Stimulated activated CD4-positive, alpha-beta T cell treated with anti-CD3 and anti-CD28 coated beads, Interleukin-4, amount 100 ng/mL, for 24 hours (primary cell): ENCODE results near the gene TAP2.
A peak's percentile ranks its signal among the peaks of the same experiment; 100 is the strongest.
"Not testable (repeated sequence)": the region's sequence is repeated elsewhere in the genome, so short reads cannot be mapped to it uniquely, and the experiment has no call there.

Source experiments
- DNase-seq: peaks from one replicate; pipeline ENCODE4 v3.0.0-alpha.2; 2020

Gene TAP2

DNA sequence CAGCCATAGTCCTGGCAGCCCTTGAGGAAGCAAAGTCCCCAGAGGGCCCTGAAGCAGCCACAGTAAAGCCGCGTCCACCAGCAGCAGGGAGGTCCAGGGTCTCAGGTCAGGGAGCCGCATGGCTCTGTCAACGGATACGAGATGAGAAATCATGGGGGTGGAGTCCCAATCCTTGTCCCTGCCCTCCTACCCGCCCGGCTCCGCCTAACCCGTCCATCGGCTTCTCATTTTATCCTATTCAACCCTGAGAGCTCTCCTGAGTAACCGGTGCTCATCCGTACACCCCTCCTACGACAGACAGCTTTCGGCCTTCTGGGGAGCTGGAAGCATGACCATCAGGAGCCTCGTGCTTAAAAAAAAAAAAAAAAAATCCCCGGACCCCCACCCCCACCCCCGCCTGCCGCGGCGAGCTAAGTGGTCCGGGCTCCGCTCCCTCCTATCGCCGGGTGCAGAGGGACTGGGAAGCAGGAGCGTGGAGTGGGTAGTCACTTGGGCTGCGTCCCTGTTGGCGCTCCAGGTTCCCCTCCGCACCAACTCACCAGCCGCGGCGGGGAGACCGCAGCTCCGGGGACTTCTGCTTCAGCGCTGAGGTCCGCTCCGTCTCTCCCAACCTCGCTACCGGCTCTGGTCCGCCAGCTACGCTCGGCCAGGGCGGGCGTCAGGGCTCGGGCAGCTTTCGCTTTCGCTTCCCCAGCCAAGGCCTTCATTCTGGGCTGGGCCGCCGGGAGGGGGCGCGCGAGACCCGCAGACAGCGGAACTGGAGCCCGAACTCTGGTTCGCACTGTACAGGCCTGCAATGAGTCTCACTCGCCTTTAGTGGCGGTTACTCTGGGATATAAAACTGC is at the start of gene TAP2:
Gene TAP2, minus strand, starts transcription at position 626 of the 845 bp plus-strand sequence. Its CDS starts 506 bp downstream, at position 120.
- DNase-seq = peak; percentile 98

DNA sequence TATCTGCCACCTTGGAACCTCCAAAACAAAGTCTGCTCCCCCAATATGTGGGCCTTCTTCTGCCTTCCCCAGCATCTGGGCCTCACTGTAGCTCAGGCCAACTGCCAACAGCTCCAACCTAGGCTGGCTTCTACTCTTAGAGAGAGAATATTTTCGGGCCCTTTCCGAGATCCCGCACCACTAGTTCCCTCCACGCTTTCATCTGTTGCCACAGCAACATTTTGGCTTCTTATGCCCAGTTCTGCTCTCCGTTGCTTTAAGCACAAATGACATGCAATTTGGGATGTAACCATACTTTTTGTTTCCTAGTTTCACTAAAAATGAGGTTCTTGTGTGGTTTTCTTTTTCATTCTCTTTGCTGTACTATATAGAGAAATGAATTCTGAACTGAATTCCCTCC is 49.1 kb upstream of the TAP2 start:
- DNase-seq = no peak

DNA sequence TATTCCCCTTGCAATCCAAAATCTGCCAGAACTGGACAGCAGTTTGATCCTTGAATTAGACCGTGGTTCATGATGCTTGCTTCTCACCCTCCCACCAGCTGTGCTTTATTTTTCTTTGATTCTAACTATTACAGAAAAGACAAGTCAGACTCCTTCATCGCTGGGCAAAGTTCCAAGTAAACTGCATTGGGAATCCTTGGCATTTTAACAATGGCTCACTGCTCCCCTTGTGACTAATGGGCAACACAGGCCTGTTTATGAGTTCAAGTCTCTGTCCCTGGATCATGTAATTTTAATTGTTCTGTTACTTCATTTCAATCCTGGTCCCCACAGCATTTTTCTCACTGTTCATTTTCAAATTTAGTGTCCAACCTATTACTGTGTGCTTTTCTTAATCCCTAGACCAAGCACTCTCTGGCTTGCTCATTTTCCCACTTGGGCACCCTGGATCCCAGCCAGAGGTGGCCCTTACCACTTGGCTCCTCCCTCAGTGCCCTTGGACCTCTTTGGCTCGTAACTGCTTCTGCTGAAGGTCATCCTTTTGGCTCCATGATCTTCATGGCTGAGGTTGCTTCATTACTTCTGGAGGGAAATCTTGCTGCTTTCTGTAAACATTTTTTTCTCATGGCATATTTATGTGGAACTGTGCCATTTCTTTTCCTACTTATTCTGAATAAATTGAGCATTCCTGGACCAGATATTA is 48.3 kb upstream of the TAP2 start:
- DNase-seq = no peak

DNA sequence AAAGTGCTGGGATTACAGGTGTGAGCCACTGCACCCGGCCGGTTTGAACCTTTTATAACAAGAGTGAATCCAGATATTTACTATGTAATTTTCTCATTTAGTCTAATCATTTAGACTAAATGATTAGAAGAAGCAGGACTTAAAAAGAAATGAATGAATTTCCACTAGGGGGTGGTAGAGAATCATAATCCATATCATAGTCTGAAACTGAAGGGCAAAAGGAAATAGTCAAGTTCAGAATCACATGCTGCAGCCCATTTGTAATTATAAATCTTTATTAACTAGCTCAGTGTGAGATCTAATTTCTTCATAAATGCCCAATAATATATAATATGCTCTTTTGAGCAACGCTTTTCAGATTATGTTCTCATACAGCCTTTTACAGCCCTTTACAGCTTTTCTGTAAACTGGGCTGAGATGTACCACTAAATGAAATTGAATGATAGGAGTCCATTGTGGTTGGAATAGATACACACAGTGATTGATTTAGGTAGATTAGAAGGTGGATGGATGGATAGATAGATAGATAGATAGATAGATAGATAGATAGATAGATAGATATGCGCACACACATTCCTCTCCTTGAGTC is 47.3 kb upstream of the TAP2 start:
- no peak for DNase-seq

DNA sequence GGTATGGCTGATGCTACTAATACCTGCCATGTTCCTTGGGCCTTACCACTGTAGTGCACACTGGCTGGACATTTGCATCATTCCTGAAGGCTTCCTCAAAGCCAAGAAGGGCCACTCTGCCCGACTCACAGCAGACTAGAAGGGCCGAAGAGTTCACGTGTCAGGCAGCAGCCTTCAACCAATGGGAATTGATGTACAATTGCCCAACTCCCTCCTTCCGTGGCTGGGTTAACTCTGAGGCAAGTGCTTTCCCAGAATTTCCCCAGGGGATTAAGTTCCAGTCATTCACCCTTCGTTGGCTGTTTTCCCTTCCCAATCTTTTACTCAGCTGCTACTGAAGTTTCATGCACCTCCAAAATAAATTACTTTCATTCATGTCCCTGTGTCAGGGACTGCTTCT is 45.2 kb upstream of the TAP2 start:
- DNase-seq = no peak

DNA sequence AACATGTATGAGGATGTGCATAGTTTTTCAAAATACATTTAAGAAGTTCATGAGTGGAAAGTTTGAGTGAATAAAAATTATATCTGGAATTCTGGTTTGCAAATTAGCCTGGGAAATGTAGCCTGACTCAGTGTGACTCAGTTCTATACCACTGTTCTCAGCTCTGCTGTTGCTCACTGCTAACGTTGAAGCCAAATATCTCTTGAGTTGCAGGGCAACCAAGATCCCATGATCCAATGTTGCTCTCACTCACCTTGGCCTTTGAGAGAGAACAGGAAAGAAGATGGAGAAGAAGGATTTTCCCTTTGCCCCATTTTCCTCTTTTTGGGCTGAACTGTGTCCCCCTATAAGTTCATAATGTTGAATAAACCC is 44.3 kb upstream of the TAP2 start:
- DNase-seq = no peak

DNA sequence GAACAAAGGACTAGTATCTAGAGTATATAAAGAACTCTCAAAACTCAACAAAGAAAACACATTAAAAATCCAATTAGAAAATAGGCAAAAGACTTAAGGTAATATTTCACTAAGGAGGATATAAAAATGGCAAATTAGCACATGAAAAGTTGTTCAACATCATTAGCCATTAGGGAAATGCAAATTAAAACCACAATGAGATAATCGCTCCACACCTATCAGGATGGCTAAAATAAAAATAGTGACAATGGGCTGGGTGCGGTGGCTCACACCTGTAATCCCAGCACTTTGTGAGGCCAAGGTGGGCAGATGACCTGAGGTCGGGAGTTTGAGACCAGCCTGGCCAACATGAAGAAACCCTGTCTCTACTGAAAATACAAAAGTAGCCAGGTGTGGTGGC is 42.4 kb upstream of the TAP2 start:
- not testable (repeated sequence) for DNase-seq

DNA sequence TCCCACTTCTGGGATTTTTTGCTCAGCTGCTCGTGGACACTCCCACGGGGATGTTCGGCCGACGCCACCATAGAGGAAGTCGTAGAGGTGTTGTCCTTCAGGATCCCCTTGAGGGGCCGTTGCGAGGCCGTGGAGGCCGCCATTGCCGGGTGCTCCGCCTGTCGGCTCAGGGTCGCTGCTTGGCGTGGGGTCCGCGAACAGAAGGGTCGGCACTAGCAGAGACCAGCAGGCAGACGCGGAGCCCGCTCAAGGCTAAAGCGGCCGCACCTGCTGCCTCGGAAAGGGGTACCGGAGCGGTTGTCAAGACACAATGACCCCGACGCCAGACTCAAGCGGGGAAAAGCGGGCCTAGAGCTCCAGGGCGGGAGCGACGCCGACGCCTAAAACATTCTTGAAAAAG is 41.2 kb upstream of the TAP2 start:
- no peak for DNase-seq

DNA sequence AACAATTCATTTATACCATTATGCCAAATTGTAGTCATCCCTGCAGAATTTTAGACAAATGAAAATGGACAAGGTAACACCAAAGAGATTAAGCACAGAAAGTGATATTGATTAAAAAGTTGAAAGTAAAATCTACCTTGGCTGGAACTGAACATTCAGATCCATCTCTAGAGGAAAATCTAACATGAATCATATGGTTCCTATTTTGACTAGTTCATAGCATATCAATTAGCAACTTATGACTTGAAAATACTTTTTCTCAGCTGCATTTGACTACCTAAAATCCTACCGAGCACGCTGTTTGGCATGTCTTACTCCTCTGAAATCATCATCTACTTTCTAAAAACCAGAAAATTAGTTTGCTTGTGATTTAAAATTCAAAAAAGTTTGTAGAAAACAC is 38.1 kb upstream of the TAP2 start:
- no peak for DNase-seq

DNA sequence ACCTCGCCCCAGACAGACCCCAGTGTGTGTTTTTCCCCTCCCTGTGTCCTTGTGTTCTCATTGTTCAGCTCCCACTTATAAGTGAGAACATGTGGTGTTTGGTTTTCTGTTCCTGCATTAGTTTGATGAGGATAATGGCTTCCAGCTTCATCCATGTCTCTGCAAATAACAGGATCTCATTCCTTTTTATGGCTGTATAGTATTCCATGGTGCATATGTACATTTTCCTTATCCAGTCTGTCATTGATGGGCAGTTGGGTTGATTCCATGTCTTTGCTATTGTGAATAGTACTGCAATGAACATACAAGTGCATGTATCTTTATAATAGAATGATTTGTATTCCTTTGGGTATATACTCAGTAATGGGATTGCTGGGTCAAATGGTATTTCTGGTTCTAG is 35.4 kb upstream of the TAP2 start:
- not testable (repeated sequence) for DNase-seq

DNA sequence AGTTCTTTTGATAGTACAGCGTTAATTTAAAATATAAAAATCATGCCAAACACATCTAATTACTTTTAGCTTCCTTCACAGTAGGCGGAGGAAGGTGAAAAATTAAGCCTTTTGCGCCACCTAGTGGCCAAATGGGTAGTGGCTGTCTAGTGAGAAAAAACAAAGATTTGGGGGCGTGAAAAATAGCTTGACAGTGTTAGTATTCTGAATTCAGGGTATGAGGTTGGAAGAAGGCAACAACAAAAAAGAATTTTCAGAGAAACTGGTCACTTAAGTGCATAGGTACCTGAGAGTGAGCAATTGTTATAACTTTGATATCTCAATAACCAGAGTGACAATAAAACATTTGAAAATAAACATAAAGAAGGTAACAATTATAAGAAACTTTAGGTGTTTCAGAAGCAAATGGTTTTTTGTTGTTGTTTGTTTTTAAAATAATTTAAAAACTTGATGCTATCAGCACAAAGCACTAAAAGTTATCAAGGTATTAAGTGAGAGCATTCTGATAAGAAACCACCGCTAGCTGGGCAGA is 29.8 kb upstream of the TAP2 start:
- DNase-seq = peak; percentile 91

DNA sequence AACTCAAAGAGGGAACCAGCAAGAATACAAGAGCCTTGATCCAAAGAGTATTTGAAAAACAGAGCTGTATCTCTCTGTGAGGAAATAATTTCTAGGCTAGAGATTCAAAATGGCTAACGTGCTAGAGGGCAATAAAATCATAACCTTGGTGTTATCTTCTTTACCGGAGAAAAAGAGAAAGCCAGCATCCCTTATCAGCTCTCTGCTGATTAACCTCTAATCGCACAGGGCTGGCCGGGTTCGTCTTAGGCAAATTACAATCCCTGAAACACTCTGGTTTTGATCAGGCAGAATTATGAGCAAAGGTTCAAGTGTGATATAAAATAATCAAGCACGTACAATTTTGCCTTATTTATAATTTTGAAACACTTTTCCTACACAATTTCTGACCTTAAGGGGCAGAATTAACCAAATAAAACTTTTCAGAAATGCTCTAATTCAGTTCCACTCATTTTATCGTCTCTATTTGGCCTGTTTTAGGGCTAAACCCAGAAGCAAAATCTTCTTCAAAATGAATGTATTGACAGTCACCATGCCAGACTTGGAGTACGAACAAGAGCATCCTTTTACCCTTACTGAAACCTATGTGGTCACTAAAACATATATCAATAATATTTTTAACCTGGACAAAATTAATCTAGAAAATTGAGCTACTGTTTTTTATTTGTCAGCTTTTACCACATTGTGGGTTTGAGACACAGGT is 29.2 kb upstream of the TAP2 start:
- no peak for DNase-seq

DNA sequence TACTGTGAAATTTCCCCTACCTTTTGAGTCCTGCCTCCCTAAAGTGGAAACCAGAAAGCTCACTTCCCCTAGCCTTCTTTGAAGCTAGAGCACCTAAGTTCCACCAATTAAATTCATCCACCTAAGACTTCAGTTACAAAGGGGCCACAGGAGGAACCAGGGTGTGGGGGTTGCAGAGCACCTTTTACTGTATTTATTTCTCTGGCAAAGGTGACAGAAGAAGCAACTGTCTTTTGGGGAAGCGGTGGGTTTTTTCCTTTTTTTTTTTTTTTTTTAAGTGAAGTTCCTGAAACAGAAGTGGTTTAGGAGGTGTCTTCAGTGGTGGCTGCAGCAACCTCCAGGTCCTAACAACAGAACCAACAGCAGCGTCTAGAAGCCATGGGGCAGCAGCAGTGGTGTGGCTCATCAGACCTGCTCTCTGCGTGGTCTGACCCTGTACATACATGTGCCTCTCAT is 28.5 kb upstream of the TAP2 start:
- no peak for DNase-seq

DNA sequence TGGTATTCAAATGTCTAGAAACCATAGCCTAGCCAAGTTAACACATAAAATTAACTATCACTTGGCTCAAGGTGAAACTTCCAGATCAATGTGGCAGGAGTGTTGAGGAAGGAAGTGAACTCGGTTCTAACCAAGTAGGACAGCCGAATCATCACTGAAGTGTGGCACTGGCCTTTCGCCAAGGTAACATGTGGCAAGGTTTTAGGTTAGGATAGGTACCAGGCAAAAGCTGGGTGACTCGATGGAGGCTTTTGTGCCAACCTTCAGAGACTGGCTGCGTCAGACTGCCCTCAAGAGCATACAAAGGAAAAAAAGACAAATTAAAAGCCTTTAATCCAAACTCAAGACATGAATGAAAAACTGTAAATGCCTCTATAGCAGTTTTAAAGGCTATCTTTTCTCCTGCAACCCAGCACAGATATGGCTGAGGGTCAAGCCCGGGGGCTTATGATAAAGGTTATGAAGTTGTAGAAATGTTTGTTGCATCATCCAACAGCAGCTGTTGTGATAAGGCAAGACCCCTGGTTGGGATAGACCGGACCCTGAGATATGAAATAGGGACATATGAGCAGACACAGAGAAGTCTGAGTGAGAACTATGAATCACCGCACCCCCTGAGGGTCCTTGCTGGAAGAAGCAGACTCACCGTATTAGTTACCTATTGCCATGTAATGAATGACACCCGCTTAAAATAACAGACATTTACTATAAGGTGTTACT is 27.3 kb upstream of the TAP2 start:
- DNase-seq = no peak

DNA sequence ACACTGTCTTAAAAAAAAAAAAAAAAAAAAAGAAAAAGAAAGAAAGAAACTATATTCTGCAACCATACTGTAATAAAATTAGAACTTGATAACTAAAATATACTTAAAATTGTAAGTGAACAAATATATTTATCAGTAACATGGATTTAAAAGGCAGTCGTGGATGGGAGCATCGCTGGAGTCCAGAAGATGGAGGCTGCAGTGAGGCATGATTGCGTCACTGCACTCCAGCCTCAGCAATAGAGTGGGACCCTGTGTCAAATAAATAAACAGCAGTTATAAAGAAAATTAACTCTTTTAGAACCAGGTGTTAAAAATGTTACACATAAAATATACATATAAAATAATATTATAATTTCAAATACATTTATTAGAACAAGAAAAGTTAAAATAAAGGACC is 24.2 kb upstream of the TAP2 start:
- no peak for DNase-seq

DNA sequence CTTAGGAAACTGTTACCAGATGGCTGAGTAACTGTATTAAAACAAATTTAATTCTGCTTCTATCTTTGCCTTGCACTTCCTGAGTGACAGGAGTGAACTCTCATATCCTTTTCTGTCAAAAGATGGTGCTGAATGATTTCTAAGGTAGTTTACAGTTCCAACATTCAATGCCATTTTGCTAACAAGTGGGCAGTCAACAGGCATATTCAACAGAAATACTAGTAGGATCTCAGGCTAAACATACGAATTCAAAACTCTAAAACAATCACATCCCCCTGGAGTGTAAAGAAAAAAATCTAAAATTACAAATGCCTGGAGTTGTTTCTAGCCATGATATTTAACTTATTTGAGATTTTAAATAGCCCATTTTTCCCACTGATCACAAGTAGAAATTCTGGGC is 22.1 kb upstream of the TAP2 start:
- DNase-seq = no peak

DNA sequence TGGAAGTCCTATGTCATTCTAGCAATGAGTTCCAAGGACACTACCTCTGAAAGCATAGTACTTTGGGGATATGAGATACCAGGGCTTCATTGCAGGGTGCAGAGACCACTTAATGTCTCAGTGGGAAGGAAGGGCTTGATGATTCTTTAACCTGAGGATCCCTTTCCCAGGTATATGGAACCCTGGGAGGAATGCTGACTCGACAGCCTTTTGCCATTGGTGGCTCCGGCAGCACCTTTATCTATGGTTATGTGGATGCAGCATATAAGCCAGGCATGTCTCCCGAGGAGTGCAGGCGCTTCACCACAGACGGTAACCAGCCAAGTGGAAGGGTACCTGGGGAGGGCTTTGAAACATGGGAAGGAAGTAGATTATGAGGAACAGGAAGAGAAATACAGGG is 19.7 kb upstream of the TAP2 start:
- no peak for DNase-seq

DNA sequence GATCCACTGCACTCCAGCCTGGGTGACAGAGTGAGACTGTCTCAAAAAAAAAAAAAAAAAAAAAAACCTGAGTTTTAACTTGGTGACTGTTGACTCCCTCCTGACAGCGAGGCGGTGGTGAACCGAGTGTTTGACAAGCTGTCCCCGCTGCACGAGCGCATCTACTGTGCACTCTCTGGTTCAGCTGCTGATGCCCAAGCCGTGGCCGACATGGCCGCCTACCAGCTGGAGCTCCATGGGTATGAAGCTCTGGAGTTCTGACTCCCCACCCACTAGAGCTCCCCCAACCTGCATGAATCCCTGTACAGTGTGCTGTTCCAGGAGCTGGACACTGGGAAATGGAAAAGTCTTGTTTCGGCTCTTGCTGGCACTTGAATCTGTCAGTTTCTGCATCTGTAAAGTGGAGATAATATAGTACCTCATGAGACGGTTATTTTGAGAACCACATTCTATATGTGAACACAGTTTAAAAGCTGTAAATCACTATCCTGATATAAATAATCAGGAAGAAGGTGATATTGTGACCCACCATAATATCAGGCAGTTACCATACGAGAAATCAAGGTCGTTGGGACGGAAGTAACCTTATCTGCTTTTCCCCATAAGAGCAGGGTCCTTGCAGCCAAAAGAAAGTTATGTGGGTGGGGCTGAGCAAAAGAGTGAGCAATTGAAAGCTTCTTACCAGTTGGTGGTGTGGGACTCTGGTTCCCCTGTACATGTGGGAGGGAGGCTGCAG is 18.8 kb upstream of the TAP2 start:
- no peak for DNase-seq

DNA sequence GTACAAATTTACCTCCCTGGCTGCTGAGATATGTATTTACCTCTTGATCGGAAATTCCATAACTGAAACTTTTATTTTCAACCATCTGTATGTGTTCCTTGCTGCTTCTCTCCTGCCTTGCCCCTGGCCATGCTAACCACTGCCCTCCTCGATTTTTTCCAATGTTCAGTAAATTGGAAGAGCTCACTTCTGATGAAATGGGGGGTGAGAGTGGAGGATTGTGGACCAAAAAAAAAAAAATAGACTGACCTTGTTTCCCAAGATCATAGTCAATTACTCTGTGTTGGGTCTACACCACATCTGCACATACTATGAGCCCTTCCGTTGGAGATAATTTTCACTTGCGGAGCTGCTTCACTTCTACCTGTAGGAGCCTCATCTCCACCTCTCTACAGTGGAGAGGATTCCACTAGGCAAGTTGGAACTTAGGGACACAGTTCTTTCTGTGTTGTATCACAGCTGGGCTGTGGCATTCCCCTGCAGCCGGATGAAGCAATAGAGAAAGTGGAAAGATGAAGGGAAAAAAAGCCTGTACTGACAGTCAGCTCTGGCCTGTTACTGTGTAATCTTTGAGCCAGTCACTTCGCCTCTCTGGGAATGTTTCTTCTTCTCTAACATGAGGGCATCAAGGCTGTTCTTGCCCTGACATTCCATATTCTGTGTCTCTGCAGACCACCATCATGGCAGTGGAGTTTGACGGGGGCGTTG is 17.1 kb upstream of the TAP2 start:
- DNase-seq = no peak

DNA sequence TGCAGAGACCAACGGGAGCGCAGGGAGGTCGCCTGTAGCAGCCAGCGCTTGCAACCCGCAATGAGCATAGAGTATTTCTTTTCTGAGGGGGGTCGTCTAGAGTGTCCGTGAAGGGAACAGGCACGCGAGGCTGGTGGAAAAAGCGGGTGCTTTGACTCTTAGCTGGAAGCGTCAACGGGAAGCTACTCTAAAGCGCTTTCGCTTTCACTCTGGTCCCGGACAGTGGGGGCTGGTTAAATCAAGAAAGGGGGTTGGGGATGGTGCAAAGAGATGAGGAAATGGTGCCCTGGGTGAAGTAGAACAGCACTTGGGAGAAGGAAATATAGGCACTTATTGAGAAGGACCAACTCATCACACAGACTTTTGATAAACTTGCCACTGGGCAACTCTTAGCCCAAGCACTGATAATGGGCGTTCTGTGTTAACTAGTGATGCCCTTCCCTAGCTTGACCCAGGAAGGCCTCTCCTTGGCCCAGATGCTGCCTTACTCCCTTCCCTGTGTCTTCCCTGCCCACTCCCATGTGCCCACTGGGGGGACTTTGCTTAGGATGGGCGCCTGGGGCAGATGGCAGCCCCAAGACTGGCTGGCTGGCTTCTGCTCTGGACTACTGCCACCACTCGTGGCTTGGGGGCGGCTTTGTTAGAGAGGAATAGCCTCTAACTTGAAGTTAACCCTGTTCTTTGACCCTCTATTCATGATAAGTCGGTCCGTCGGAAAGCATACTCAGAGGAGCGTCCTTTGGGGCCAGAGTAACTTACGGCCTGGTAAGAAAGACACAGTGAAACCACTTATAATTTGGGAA is 16.0 kb upstream of the TAP2 start:
- peak; percentile 66 for DNase-seq
